ENCODE data around the gene PRELP. TPM values are rescaled to one million over a fixed set of nuclear protein-coding genes. Genes with fewer than 3 reads are reported as not detected.

PRELP gene
- total and polyA plus RNA-seq, 9 of the 15 experiments (the other 6 are each of a cell fraction or from before 2014, with no cell fraction given), result 0.04 TPM; not detected in 8

DNA sequence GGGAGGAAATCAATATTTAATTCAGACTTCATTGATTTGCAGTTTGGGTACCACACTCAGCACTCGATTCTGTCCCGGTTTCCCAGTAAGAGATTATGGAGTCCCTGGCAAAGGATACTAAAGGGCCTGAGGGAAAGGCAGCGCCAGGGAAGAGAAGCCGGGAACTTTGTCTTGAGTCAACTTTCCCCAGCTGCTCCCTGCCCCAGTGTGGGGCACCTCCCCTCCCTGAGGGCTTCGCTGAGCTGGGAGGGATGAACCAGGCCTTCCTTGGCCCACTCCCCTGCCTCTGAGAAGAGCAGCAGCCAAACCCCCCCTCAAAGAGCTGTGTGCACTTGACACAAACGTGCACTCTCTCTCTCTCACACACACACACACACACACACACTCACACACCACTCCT is 51.0 kb downstream of the PRELP start (continued):
- TF ChIP-seq, protein P1, sequence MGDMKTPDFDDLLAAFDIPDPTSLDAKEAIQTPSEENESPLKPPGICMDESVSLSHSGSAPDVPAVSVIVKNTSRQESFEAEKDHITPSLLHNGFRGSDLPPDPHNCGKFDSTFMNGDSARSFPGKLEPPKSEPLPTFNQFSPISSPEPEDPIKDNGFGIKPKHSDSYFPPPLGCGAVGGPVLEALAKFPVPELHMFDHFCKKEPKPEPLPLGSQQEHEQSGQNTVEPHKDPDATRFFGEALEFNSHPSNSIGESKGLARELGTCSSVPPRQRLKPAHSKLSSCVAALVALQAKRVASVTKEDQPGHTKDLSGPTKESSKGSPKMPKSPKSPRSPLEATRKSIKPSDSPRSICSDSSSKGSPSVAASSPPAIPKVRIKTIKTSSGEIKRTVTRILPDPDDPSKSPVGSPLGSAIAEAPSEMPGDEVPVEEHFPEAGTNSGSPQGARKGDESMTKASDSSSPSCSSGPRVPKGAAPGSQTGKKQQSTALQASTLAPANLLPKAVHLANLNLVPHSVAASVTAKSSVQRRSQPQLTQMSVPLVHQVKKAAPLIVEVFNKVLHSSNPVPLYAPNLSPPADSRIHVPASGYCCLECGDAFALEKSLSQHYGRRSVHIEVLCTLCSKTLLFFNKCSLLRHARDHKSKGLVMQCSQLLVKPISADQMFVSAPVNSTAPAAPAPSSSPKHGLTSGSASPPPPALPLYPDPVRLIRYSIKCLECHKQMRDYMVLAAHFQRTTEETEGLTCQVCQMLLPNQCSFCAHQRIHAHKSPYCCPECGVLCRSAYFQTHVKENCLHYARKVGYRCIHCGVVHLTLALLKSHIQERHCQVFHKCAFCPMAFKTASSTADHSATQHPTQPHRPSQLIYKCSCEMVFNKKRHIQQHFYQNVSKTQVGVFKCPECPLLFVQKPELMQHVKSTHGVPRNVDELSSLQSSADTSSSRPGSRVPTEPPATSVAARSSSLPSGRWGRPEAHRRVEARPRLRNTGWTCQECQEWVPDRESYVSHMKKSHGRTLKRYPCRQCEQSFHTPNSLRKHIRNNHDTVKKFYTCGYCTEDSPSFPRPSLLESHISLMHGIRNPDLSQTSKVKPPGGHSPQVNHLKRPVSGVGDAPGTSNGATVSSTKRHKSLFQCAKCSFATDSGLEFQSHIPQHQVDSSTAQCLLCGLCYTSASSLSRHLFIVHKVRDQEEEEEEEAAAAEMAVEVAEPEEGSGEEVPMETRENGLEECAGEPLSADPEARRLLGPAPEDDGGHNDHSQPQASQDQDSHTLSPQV (IDR thresholded peaks at IDR 0.05), result no peak

DNA sequence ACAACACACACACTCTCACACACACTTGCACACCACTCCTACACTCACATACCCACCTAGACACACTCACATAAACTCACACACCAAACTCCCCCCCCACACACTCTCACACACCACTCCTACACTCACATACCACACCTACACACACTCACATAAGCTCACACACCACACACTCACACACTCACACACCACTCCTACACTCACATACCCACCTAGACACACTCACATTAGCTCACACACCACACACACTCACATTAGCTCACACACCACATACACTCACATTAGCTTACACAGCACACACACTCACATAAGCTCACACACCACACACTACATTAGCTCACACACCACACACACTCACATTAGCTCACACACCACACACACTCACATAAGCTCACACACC is 51.4 kb downstream of the PRELP start:
- peak; percentile 83 for FAIRE-seq
- in situ Hi-C loops (cut with MboI), result loop anchor here (5.0 kb wide), 1 partner anchor 80 kb away; no protein-coding TSS in a partner anchor
- intact Hi-C loops (cut with micrococcal nuclease), result no loop called here
- BruUV-seq (replicated peaks), result no TSS peak
- DNase-seq (ENCODE audit: extremely low read depth in 1 of 4, low spot score in 3 of 4), result no peak
- Histone ChIP-seq H3K9me3 (replicated peaks; ENCODE audit: control insufficient read depth, insufficient read depth, low read depth, low read length) (no peaks in the 10 kb centered on the region), H3K27me3 (ENCODE audit: control insufficient read depth in 2 of 2, insufficient read depth in 2 of 2, low read length in 2 of 2) (peaks cover 33 to 77% of the 10 kb centered on the region in 2 experiments), H3K4me2 (ENCODE audit: insufficient read depth, low read length) (no peak overlapping the region), H3K9me1 (ENCODE audit: control insufficient read depth, insufficient read depth, low read length) (no peaks in the 10 kb centered on the region), H3K4me1 (replicated peaks in 1 of 2; ENCODE audit: control insufficient read depth in 2 of 2, insufficient read depth in 2 of 2, low read length in 2 of 2) (no peaks in the 10 kb centered on the region), H3K36me3 (ENCODE audit: control insufficient read depth, insufficient read depth, low read length) (no peaks in the 10 kb centered on the region), H3K4me3 (no peak overlapping the region), H2AFZ (ENCODE audit: low read depth, low read length) (no peak overlapping the region), H4K20me1 (replicated peaks; ENCODE audit: control insufficient read depth, insufficient read depth, low read length) (peaks cover 7% of the 10 kb centered on the region; the same call in 1 of the 2 replicates), H3K79me2 (ENCODE audit: control insufficient read depth, insufficient read depth, low read length) (no peaks in the 10 kb centered on the region), H3K9ac (ENCODE audit: insufficient read depth in 1 of 2, low read depth in 2 of 2, low read length in 2 of 2) (no peak overlapping the region), H3K27ac (ENCODE audit: extremely low read depth, low read depth, low read length) (no peak overlapping the region)
- ATAC-seq, result no peak
- POLR2A ChIA-PET, result interaction anchor here (0.8 to 1.0 kb wide), 3 partner anchors 9 to 154 kb away, joined by 3 read pairs; no protein-coding TSS in a partner anchor
- CTCF ChIA-PET (ENCODE audit: low intra/inter-chr PET ratio), result no interaction called here
- TF ChIP-seq MCM3 (IDR thresholded peaks at IDR 0.05), result peak; percentile 69; the same call in 1 of the 2 replicates
- TF ChIP-seq ASH1L (IDR thresholded peaks at IDR 0.05; ENCODE audit: borderline replicate concordance, low read depth, partially characterized antibody), result peak; percentile 11
- peak; percentile 91 for TF ChIP-seq TSC22D4 (tag; IDR thresholded peaks at IDR 0.05)
- peak; percentile 66; the same call in 1 of the 2 replicates for TF ChIP-seq ELF4 (CRISPR knock-in tag; IDR thresholded peaks at IDR 0.05)
- TF ChIP-seq, protein P2, sequence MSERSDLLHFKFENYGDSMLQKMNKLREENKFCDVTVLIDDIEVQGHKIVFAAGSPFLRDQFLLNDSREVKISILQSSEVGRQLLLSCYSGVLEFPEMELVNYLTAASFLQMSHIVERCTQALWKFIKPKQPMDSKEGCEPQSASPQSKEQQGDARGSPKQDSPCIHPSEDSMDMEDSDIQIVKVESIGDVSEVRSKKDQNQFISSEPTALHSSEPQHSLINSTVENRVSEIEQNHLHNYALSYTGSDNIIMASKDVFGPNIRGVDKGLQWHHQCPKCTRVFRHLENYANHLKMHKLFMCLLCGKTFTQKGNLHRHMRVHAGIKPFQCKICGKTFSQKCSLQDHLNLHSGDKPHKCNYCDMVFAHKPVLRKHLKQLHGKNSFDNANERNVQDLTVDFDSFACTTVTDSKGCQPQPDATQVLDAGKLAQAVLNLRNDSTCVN (CRISPR knock-in tag; IDR thresholded peaks at IDR 0.05), result 0 out of 2 replicates have a peak, but pooled peaks have one; percentile 6
- TF ChIP-seq EWSR1 (IDR thresholded peaks at IDR 0.05; ENCODE audit: borderline replicate concordance, low read depth, partially characterized antibody), result no peak
- peak; percentile 65; the same call in 1 of the 2 replicates for TF ChIP-seq LARP7 (IDR thresholded peaks at IDR 0.05)
- no peak for TF ChIP-seq ZSCAN32 (CRISPR knock-in tag; IDR thresholded peaks at IDR 0.05)
- TF ChIP-seq, protein P3, sequence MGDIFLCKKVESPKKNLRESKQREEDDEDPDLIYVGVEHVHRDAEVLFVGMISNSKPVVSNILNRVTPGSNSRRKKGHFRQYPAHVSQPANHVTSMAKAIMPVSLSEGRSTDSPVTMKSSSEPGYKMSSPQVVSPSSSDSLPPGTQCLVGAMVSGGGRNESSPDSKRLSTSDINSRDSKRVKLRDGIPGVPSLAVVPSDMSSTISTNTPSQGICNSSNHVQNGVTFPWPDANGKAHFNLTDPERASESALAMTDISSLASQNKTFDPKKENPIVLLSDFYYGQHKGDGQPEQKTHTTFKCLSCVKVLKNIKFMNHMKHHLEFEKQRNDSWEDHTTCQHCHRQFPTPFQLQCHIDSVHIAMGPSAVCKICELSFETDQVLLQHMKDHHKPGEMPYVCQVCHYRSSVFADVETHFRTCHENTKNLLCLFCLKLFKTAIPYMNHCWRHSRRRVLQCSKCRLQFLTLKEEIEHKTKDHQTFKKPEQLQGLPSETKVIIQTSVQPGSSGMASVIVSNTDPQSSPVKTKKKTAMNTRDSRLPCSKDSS (IDR thresholded peaks at IDR 0.05; ENCODE audit: low read depth, partially characterized antibody), result peak; percentile 23
